ENCODE results near the gene PRDM13.
"Not testable (repeated sequence)": the region's sequence is repeated elsewhere in the genome, so short reads cannot be mapped to it uniquely, and the experiment has no call there.

Gene PRDM13

GRCh38 chr6:99603421-99604165 is 3.0 kb upstream of the PRDM13 start:
- no peak for DNase-seq (ENCODE audit: low read depth)

- DNase-seq (ENCODE audit: low read depth): no peak
Observed at GRCh38 chr6:99604166-99605073, 2.2 kb upstream of the PRDM13 start.

- no peak for DNase-seq (ENCODE audit: low read depth)
Observed at GRCh38 chr6:99605074-99605734, 1.4 kb upstream of the PRDM13 start.

- no peak for DNase-seq (ENCODE audit: low read depth)
Observed at GRCh38 chr6:99605911-99606655, 550 bp upstream of the PRDM13 start.

GRCh38 chr6:99607416-99608036 is 893 bp downstream of the PRDM13 start:
- no peak for DNase-seq (ENCODE audit: low read depth)

- no peak for DNase-seq (ENCODE audit: low read depth)
Observed at GRCh38 chr6:99608059-99608885, 1.6 kb downstream of the PRDM13 start.

GRCh38 chr6:99608886-99609482 is 2.4 kb downstream of the PRDM13 start:
- DNase-seq (ENCODE audit: low read depth): no peak

- DNase-seq (ENCODE audit: low read depth): no peak
Observed at GRCh38 chr6:99609905-99610489, 3.4 kb downstream of the PRDM13 start.

- DNase-seq (ENCODE audit: low read depth): no peak
Observed at GRCh38 chr6:99611148-99611547, 4.5 kb downstream of the PRDM13 start.

GRCh38 chr6:99612551-99613408 is 6.1 kb downstream of the PRDM13 start:
- no peak for DNase-seq (ENCODE audit: low read depth)

GRCh38 chr6:99613409-99613704 is 6.7 kb downstream of the PRDM13 start:
- DNase-seq (ENCODE audit: low read depth): no peak

- DNase-seq (ENCODE audit: low read depth): no peak
Observed at GRCh38 chr6:99613705-99614429, 7.2 kb downstream of the PRDM13 start.

- no peak for DNase-seq (ENCODE audit: low read depth)
Observed at GRCh38 chr6:99614430-99615186, 8.0 kb downstream of the PRDM13 start.

GRCh38 chr6:99617131-99617530 is 10.5 kb downstream of the PRDM13 start:
- no peak for DNase-seq (ENCODE audit: low read depth)

- DNase-seq (ENCODE audit: low read depth): no peak
Observed at GRCh38 chr6:99618649-99619408, 12.2 kb downstream of the PRDM13 start.

GRCh38 chr6:99619409-99619762 is 12.8 kb downstream of the PRDM13 start:
- DNase-seq (ENCODE audit: low read depth): no peak

- not testable (repeated sequence) for DNase-seq (ENCODE audit: low read depth)
Observed at GRCh38 chr6:99622044-99622443, 15.4 kb downstream of the PRDM13 start.
